GM19351 (cell line): ENCODE results near the gene JMJD8.
"Not testable (repeated sequence)": the region's sequence is repeated elsewhere in the genome, so short reads cannot be mapped to it uniquely, and the experiment has no call there.

Experiments
- ATAC-seq: cut with Tn5 transposase; IDR thresholded peaks from one replicate; pipeline ENCODE4 v1.9.1; 2021; ENCODE audit warnings: mild to moderate bottlenecking, moderate library complexity; ENCODE audit not compliant: unreplicated experiment

JMJD8 gene

GRCh38 chr16:693766-694165, 9.6 kb upstream of the JMJD8 start:
- ATAC-seq = no peak

- no peak for ATAC-seq
Observed at GRCh38 chr16:693364-693763, 9.2 kb upstream of the JMJD8 start.

GRCh38 chr16:692356-693108, 8.4 kb upstream of the JMJD8 start:
- ATAC-seq = no peak

- not testable (repeated sequence) for ATAC-seq
Observed at GRCh38 chr16:691242-691641, 7.1 kb upstream of the JMJD8 start.

GRCh38 chr16:689175-689897, 5.2 kb upstream of the JMJD8 start:
- no peak for ATAC-seq

GRCh38 chr16:687499-687898, 3.4 kb upstream of the JMJD8 start:
- ATAC-seq = no peak

GRCh38 chr16:686459-687260, 2.5 kb upstream of the JMJD8 start:
- no peak for ATAC-seq

- no peak for ATAC-seq
Observed at GRCh38 chr16:685967-686366, 1.8 kb upstream of the JMJD8 start.

- ATAC-seq = no peak
Observed at GRCh38 chr16:684961-685696, 995 bp upstream of the JMJD8 start.

- no peak for ATAC-seq
Observed at GRCh38 chr16:683396-684070, 601 bp downstream of the JMJD8 start.

- no peak for ATAC-seq
Observed at GRCh38 chr16:682493-683395, 1.4 kb downstream of the JMJD8 start.

GRCh38 chr16:681746-682427, 2.2 kb downstream of the JMJD8 start:
- ATAC-seq = no peak

- no peak for ATAC-seq
Observed at GRCh38 chr16:680967-681745, 3.0 kb downstream of the JMJD8 start.

GRCh38 chr16:680625-680945, 3.5 kb downstream of the JMJD8 start:
- no peak for ATAC-seq

GRCh38 chr16:679814-680624, 4.1 kb downstream of the JMJD8 start, which contains the start of gene STUB1:
STUB1 (plus strand) TSS chr16:680410; CDS start chr16:680526, 116 bp downstream.
- ATAC-seq = peak; percentile 38

GRCh38 chr16:678858-679813, 5.0 kb downstream of the JMJD8 start:
- ATAC-seq = no peak
